GM12872 (cell line): Measurements from ENCODE around the gene CACNA2D3.

ENCODE experiments used
- TF ChIP-seq, protein P1 (sequence below): IDR thresholded peaks from 3 replicates; pipeline ENCODE4 v1.5.1; 2011; ENCODE audit warnings: low read depth, mild to moderate bottlenecking, low read length, moderate library complexity; ENCODE audit not compliant: insufficient read depth

The CACNA2D3 gene

DNA sequence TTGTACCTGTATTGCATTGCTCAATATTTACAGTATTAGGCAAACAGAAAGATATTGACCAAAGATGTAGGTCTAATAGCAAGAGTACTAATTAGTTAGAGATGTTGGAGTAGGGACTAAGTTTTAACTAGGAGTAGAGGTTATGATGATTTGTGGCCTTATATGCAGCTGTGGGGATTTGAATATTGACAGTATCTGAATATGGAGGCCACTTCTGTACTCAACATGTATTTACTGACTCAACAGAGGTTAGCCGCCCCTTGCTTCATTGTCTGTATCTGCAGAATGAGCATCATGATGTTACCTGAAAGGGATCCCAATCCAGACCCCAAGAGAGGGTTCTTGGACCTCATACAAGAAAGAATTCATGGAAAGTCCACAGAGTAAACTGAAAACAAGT, 855.1 kb downstream of the CACNA2D3 start:
- TF ChIP-seq, protein P1, sequence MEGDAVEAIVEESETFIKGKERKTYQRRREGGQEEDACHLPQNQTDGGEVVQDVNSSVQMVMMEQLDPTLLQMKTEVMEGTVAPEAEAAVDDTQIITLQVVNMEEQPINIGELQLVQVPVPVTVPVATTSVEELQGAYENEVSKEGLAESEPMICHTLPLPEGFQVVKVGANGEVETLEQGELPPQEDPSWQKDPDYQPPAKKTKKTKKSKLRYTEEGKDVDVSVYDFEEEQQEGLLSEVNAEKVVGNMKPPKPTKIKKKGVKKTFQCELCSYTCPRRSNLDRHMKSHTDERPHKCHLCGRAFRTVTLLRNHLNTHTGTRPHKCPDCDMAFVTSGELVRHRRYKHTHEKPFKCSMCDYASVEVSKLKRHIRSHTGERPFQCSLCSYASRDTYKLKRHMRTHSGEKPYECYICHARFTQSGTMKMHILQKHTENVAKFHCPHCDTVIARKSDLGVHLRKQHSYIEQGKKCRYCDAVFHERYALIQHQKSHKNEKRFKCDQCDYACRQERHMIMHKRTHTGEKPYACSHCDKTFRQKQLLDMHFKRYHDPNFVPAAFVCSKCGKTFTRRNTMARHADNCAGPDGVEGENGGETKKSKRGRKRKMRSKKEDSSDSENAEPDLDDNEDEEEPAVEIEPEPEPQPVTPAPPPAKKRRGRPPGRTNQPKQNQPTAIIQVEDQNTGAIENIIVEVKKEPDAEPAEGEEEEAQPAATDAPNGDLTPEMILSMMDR, result no peak

DNA sequence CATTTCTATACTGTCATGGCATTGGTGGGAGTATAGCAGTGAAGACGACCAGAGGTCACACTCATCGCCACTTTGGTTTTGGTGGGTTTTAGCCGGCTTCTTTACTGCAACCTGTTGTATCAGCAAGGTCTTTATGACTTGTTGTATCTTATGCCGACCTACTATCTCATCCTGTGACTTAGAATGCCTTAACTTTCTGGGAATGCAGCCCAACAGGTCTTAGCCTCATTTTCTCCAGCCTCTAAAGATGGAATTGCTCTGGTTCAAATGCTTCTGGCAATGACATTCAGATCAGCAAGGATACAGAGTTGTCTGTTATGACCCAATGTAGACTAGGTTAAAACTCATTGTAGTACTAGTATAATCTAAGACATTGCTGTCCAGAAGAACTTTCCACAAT, 860.5 kb downstream of the CACNA2D3 start:
- TF ChIP-seq, protein P1, result no peak

DNA sequence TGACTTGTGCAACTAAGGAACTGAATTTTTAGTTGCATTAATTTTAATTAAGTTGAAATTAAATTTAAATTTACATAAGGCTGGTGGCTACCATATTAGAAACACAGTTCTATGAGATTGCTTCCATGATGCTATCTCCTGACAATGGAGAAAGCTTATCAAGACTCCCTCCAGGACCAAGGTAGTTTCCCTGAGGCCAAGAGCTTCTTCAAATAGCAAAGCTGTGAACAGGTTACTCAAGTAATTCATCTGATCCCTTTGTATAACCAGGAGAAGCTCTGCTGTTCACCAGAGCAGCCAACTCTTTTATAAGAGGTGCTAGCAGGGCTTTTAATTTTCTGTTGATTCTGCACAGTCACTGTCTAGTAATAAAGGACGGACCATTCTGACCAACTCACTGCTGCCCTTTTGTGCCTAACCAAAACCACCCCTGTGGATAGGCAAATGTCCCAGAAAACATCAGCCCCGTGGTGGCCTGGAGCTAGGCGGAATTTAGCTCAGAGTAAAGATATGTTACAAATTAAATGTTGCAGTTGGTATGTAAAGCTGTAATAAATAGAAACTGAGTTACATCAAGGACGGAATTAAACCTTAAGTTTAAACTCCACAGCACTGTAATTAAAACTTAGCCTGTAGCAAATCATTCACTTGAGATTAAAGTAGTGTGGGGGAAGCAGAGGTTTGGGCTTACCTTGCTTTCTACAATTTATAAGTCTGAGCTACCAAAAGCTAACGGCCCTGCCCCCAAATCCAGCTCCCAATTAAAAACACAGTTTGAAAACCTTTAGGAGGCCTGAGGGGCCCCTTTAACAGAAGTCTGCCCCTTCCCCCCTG, 861.1 kb downstream of the CACNA2D3 start:
- TF ChIP-seq, protein P1, result no peak

DNA sequence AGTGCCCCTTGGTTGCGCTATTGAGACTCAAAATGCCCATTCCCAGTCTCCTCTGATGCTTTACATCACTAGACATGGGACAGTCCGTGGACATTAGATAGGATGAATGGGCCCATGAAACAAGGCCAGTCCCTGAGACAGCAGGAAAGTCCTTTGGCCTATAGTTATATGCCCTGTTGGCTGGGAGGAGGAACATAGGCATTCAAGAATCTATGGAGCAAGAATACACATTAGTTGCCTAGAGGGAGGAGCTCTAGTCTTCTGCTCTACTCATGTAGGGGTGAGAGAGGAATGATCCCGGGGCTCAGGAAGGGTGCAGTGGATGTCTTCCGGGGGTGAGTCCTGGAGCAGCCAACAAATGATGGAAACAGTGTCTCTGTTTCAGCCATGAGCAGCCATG, 863.5 kb downstream of the CACNA2D3 start:
- TF ChIP-seq, protein P1, result no peak

DNA sequence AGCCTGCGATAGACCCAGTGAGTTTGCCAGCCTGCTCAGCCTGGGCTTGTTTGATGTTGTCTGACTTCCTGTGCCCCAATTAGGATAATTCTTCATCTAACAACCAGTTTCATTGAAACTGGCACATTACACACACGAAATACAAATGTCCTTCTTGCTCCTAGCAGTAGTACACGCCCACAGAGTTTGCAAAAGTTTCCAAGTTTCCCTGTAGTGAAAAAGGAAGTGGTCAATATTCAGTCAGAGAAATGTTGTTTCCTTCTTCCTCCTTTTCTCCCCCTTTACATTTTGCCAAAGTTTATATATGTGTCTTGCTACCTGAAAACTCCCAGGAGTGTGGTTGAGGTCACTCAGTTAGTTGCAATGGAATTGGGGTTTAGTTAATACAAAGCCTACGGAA, 863.9 kb downstream of the CACNA2D3 start:
- TF ChIP-seq, protein P1, result no peak

DNA sequence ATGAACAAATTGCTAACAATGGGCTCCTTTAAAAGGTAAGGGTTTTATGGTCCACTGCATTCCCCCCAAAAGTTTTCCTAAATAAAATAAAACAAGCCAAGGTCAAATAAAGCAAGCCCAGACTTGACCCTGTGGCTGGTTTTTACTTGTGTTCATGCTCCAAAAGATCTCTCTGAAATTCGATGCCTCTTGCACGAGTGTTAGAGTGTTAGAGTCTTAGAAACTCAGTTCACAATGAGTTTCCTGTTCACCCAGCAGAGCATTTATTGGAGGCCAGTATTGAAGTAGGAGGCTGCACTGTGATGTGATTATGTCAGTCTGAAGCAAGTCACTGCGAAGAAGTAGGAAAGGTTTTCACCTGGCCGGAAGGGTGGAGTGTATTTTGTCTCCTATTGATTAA, 865.4 kb downstream of the CACNA2D3 start:
- TF ChIP-seq, protein P1, result no peak

DNA sequence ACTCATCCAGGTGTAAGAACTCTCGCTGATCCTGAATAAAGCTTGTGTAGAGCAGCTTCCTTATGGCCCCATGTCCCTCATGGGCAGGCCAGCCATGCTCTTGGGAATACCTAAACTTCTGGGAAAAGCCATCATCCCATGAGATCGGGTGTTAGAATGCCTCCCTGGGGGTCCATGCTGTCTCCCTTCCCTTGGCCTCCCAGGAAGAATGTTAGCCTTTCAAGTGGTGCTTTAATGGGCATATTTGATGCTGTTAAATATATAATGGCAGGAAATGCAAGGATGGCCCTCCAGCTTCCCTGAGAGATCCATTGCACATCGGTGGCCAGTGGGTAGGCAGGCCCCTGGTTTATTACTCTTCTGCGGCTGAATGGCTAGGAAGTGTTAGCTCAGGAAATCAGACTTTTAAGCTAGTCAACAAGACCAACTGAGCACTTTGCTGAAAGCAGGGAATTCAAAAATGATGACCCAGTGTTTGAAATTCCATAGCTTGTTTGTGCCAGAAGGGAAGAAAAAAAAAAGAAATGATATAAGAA, 866.0 kb downstream of the CACNA2D3 start:
- TF ChIP-seq, protein P1, result no peak
